ENCODE data around the gene IL6. TPM values are rescaled to one million over a fixed set of nuclear protein-coding genes. Genes with fewer than 3 reads are reported as not detected.
A peak's percentile ranks its signal among the peaks of the same experiment; 100 is the strongest.

IL6 gene
- total RNA-seq, 1 donor, result 52.8 TPM

DNA sequence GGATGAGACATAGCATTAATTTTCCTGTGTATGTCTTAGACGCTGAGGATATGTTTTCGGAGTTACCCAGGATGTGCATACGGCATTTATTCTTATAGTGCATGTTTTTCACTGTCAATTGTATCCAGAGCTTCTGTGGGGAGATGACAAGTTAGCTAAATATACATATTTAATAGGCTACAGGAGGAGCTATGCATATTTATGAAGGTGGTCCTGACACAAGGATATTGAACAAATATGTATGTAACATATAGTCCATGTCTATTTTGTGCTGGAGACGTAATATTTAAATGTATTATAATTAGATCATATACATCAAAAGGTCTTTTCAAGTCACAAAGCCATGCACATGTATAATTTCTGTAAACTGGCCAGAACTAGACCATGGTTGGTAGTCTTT is 16.0 kb downstream of the IL6 start:
- Histone ChIP-seq H3K36me3 (ENCODE audit: insufficient read depth, low read length) (no peaks in the 10 kb centered on the region), H3K9me3 (ENCODE audit: low read depth, low read length) (no peaks in the 10 kb centered on the region)

DNA sequence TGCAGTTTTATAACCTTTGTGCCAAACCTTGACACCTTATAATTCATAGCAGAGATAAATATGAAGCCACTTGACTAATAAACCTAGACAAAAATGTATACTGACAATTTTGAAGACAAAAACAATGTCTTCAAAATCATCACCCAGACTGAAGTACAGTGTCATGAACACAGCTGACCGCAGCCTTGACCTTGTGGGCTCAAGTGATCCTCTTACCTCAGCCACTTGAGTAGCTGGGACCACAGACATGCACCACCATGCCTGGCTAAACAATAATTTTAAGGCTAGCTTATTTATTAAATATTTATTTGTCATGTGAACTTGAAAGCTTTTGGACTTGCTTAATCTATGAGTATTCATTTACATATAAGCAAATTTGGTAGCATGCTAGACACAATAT is 24.3 kb downstream of the IL6 start:
- no peak overlapping the region for H3K27ac ChIP-seq (ENCODE audit: low read depth, low read length)
- no peak overlapping the region for H2AFZ ChIP-seq (ENCODE audit: low read length)
- no peak overlapping the region for H3K4me2 ChIP-seq (ENCODE audit: insufficient read depth, low read length)
- H3K4me3 ChIP-seq (ENCODE audit: insufficient read depth, low read length), result no peak overlapping the region
- no peaks in the 10 kb centered on the region for H3K79me2 ChIP-seq (ENCODE audit: insufficient read depth, low read length)
- no peaks in the 10 kb centered on the region for H3K27me3 ChIP-seq (ENCODE audit: insufficient read depth, low read length)
- no peak for DNase-seq (ENCODE audit: insufficient read length, low spot score, missing footprints)
- H3K36me3 ChIP-seq (ENCODE audit: insufficient read depth, low read length), result no peaks in the 10 kb centered on the region
- no peaks in the 10 kb centered on the region for H3K4me1 ChIP-seq (ENCODE audit: insufficient read depth, low read length)
- H3K9me3 ChIP-seq (ENCODE audit: low read depth, low read length), result no peaks in the 10 kb centered on the region
- no peaks in the 10 kb centered on the region for H4K20me1 ChIP-seq (ENCODE audit: insufficient read depth, low read length)
- TF ChIP-seq, protein P1, sequence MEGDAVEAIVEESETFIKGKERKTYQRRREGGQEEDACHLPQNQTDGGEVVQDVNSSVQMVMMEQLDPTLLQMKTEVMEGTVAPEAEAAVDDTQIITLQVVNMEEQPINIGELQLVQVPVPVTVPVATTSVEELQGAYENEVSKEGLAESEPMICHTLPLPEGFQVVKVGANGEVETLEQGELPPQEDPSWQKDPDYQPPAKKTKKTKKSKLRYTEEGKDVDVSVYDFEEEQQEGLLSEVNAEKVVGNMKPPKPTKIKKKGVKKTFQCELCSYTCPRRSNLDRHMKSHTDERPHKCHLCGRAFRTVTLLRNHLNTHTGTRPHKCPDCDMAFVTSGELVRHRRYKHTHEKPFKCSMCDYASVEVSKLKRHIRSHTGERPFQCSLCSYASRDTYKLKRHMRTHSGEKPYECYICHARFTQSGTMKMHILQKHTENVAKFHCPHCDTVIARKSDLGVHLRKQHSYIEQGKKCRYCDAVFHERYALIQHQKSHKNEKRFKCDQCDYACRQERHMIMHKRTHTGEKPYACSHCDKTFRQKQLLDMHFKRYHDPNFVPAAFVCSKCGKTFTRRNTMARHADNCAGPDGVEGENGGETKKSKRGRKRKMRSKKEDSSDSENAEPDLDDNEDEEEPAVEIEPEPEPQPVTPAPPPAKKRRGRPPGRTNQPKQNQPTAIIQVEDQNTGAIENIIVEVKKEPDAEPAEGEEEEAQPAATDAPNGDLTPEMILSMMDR (IDR thresholded peaks at IDR 0.05; ENCODE audit: extremely low read depth, low read depth, low read length), result no peak

More for the DNA sequence above, 16.0 kb downstream of the IL6 start:
- no peaks in the 10 kb centered on the region for H3K4me1 ChIP-seq (ENCODE audit: insufficient read depth, low read length)
- H3K4me2 ChIP-seq (ENCODE audit: insufficient read depth, low read length), result no peak overlapping the region
- H3K27me3 ChIP-seq (ENCODE audit: insufficient read depth, low read length), result no peaks in the 10 kb centered on the region
- no peaks in the 10 kb centered on the region for H3K79me2 ChIP-seq (ENCODE audit: insufficient read depth, low read length)
- H2AFZ ChIP-seq (ENCODE audit: low read length), result no peak overlapping the region
- no peak overlapping the region for H3K4me3 ChIP-seq (ENCODE audit: insufficient read depth, low read length)
- no peak overlapping the region for H3K27ac ChIP-seq (ENCODE audit: low read depth, low read length)
- H4K20me1 ChIP-seq (ENCODE audit: insufficient read depth, low read length), result no peaks in the 10 kb centered on the region
- DNase-seq (ENCODE audit: insufficient read length, low spot score, missing footprints), result no peak
- TF ChIP-seq, protein P1 (IDR thresholded peaks at IDR 0.05; ENCODE audit: extremely low read depth, low read depth, low read length), result no peak

DNA sequence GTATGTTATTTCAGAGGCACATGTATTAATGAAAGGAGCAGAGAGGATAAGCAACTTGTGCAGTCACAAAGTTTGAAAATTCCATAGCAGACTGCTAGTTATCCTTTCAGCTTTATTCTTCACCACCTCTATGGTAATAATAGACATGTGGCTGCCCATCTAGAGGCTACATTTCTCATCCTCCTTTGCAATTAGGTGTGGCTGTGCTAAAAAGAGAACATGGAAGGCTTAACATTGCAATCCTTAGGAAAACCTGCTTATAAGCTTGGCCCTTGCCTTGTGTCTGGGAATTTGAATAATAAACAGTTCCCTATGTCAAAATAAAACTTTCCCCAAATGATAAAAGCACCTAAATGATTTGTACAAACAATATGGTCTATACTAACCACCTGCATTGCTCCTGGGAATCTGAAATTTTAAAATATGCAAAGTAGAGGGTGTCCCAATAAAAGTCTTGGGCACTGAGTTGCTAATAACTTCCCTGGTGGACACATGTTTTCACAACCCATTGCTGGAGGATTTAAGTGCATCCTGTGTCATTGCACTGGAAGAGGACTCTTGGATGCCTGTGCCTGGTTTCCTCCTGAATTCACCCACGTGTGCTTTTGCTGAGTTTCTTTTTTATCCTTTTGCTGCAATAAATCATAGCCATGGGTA is 30.5 kb downstream of the IL6 start:
- Histone ChIP-seq H3K79me2 (ENCODE audit: insufficient read depth, low read length) (no peaks in the 10 kb centered on the region), H2AFZ (ENCODE audit: low read length) (no peak overlapping the region), H3K36me3 (ENCODE audit: insufficient read depth, low read length) (no peaks in the 10 kb centered on the region), H3K27ac (ENCODE audit: low read depth, low read length) (no peak overlapping the region), H3K4me2 (ENCODE audit: insufficient read depth, low read length) (no peak overlapping the region), H3K27me3 (ENCODE audit: insufficient read depth, low read length) (no peaks in the 10 kb centered on the region), H3K4me1 (ENCODE audit: insufficient read depth, low read length) (no peaks in the 10 kb centered on the region), H4K20me1 (ENCODE audit: insufficient read depth, low read length) (no peaks in the 10 kb centered on the region), H3K9me3 (ENCODE audit: low read depth, low read length) (peaks cover 4% of the 10 kb centered on the region), H3K4me3 (ENCODE audit: insufficient read depth, low read length) (no peak overlapping the region)
- peak; percentile 9 for DNase-seq (ENCODE audit: insufficient read length, low spot score, missing footprints)
- TF ChIP-seq, protein P1 (IDR thresholded peaks at IDR 0.05; ENCODE audit: extremely low read depth, low read depth, low read length), result no peak

DNA sequence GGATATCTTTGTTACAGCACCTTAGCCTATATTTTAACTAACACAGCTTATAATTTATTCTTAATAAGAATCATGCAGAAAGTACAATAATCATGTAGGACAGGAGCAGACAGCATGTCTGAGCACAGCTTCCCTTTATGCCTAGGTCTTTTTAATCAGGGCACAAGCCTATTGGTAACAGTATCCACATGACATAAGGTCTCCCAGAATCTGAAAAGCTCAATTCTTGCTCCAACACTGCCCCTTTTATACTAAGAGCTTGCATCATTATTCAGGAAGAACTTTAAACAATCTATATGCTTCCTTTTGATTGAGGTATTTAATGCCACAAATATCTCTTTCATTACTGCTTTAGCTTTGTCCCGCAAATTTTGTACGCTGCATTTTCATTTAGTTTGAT is 31.6 kb downstream of the IL6 start:
- peaks cover 4% of the 10 kb centered on the region for H3K9me3 ChIP-seq (ENCODE audit: low read depth, low read length)
- H3K79me2 ChIP-seq (ENCODE audit: insufficient read depth, low read length), result no peaks in the 10 kb centered on the region
- no peaks in the 10 kb centered on the region for H3K36me3 ChIP-seq (ENCODE audit: insufficient read depth, low read length)
- no peak overlapping the region for H3K27ac ChIP-seq (ENCODE audit: low read depth, low read length)
- DNase-seq (ENCODE audit: insufficient read length, low spot score, missing footprints), result no peak
- no peaks in the 10 kb centered on the region for H3K4me1 ChIP-seq (ENCODE audit: insufficient read depth, low read length)
- no peak overlapping the region for H3K4me3 ChIP-seq (ENCODE audit: insufficient read depth, low read length)
- H3K4me2 ChIP-seq (ENCODE audit: insufficient read depth, low read length), result no peak overlapping the region
- TF ChIP-seq, protein P1 (IDR thresholded peaks at IDR 0.05; ENCODE audit: extremely low read depth, low read depth, low read length), result no peak
- no peaks in the 10 kb centered on the region for H4K20me1 ChIP-seq (ENCODE audit: insufficient read depth, low read length)
- no peak overlapping the region for H2AFZ ChIP-seq (ENCODE audit: low read length)
- H3K27me3 ChIP-seq (ENCODE audit: insufficient read depth, low read length), result no peaks in the 10 kb centered on the region
